Omental fat pad (tissue), 4 donors: ENCODE measurements around the gene SLC35F6. TPM values are rescaled to one million over a fixed set of nuclear protein-coding genes. Genes with fewer than 3 reads are reported as not detected.

Experiments
- ATAC-seq: fragments of 150-250 bp; one replicate; pipeline ENCODE4 v1.9.1; 2016; ENCODE audit warnings: mild to moderate bottlenecking, moderate library complexity; ENCODE audit not compliant: low FRiP score
- DNase-seq: peaks from one replicate; pipeline ENCODE4 v3.0.0-alpha.2; 2019; ENCODE audit warnings: low spot score
- total RNA-seq, 4 donors: library from RNA; depleted of rRNA; stranded (reverse); fragments of >200 nt; gene quantifications; one replicate each; pipeline ENCODE4 v1.1.0, GENCODE V29; 2016
- TF ChIP-seq, protein P1 (sequence below), 3 donors: fragments of 450-650 bp; IDR thresholded peaks; one replicate each; pipeline ENCODE4 v1.5.1; 2016 to 2017; ENCODE audit warnings: antibody characterized with exemption in 3 of 3, mild to moderate bottlenecking in 3 of 3, moderate library complexity in 2 of 3

Gene SLC35F6
- total RNA-seq, 4 donors from 2014 or later, result 43.0 to 84.9 (median 57.7) TPM

GRCh38 chr2:26739514-26739913, 24.6 kb upstream of the SLC35F6 start:
- DNase-seq (no peak), ATAC-seq (no peak)
- TF ChIP-seq, protein P1, sequence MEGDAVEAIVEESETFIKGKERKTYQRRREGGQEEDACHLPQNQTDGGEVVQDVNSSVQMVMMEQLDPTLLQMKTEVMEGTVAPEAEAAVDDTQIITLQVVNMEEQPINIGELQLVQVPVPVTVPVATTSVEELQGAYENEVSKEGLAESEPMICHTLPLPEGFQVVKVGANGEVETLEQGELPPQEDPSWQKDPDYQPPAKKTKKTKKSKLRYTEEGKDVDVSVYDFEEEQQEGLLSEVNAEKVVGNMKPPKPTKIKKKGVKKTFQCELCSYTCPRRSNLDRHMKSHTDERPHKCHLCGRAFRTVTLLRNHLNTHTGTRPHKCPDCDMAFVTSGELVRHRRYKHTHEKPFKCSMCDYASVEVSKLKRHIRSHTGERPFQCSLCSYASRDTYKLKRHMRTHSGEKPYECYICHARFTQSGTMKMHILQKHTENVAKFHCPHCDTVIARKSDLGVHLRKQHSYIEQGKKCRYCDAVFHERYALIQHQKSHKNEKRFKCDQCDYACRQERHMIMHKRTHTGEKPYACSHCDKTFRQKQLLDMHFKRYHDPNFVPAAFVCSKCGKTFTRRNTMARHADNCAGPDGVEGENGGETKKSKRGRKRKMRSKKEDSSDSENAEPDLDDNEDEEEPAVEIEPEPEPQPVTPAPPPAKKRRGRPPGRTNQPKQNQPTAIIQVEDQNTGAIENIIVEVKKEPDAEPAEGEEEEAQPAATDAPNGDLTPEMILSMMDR (IDR thresholded peaks at IDR 0.05), result no peak

- no peak for ATAC-seq
- TF ChIP-seq, protein P1 (IDR thresholded peaks at IDR 0.05), result no peak
These were observed 23.7 kb upstream of the SLC35F6 start for GRCh38 chr2:26740346-26740745.

DNA sequence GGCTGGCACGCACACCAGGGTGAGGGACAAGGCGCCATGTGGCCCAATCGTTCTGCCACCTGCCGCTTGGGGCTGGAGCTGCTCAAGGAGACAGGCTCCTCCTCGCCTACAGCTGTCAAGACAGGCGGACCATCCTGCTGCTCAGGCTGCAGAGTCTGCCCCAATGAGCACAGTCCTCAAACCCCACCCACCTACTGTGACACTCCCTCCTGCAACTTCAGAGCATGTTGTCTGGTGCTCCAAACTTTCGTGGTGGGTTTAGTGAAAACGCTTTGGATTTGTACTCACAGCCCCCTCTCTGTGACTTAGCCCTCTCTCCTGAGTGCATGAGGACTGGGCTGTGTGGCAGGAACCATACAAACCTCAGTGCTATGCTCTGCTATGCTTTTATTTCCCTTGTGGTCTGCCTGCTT, 23.2 kb upstream of the SLC35F6 start:
- TF ChIP-seq, protein P1 (IDR thresholded peaks at IDR 0.05), result no peak
- ATAC-seq (no peak), DNase-seq (no peak)

More at GRCh38 chr2:26740346-26740745, 23.7 kb upstream of the SLC35F6 start:
- DNase-seq, result no peak

DNA sequence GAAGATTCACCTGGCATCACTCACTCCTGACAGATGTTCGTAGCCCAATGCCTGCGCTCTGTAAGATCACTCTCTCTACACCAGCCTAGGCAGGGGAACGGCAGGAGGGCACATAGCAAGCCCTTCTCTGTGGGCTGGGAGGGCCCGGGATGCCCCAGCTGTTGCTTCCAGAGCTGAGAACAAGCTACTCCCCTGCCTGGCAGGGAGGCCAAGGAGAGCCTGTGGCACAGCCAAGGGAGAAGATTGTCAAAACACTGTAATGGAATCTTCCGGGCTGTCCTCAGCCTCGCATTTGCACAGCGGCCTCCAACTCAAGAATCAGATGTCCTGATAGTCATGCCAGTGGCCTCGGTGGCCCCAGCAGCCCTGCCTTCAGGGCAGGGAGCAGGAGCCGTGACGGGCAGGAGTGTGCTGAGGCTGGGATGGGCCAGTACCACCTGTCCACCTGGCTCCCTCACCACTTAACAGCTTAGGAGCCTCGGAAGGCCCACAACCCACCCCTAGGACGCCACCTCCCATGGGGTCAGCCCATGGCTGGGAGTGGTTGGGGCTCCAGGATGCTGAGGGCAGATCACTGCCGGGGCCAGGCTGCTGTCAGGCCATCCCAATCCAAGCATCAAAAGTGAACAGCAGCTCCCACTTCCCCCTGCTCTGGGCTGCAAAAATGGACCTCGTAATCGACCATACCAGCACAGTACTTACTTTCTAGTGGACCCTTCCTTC, 21.9 kb upstream of the SLC35F6 start:
- TF ChIP-seq, protein P1 (IDR thresholded peaks at IDR 0.05), result no peak
- no peak for ATAC-seq

GRCh38 chr2:26743852-26744251, 20.2 kb upstream of the SLC35F6 start:
- TF ChIP-seq, protein P1 (IDR thresholded peaks at IDR 0.05), result no peak
- no peak for DNase-seq

More for the DNA sequence above, 21.9 kb upstream of the SLC35F6 start:
- no peak for DNase-seq

DNA sequence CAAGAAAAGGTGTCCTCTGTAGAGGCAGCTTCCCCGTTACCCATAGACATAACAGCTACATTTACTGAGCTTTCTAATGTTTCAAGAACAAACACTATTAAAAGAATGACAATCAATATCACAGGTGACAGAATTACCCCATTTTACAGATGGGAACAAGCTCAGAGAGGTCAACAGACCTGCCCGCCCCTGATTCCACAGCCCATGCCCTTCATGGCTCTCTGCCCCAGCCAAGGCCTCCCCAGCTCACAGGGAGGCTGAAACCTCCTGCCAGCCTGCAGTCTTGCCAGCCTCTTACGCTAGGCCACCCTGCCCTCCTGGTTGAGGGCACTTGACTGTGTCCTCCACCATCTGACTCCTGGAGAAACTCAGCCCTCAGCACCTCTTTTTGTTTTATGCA, 19.1 kb upstream of the SLC35F6 start:
- no peak for ATAC-seq
- TF ChIP-seq, protein P1 (IDR thresholded peaks at IDR 0.05), result no peak

More at GRCh38 chr2:26743852-26744251, 20.2 kb upstream of the SLC35F6 start:
- ATAC-seq, result no peak

More for the DNA sequence above, 19.1 kb upstream of the SLC35F6 start:
- DNase-seq, result no peak
